HepG2 (cell line): ENCODE data around the gene MED9. TPM values are rescaled to one million over a fixed set of nuclear protein-coding genes. Genes with fewer than 3 reads are reported as not detected.

Experiments used
- GZF1 ChIP-seq: sonication (generic); formaldehyde crosslinking; IDR thresholded peaks from 2 replicates; pipeline ENCODE4 v1.5.1; 2020; ENCODE audit warnings: mild to moderate bottlenecking, missing genetic modification reagents
- SRSF9 ChIP-seq: fragments of 200-400 bp; formaldehyde crosslinking; IDR thresholded peaks from 2 replicates; pipeline ENCODE4 v1.6.1; 2018; ENCODE audit warnings: borderline replicate concordance, mild to moderate bottlenecking, low read depth, low read length; ENCODE audit not compliant: insufficient read depth, poor library complexity, severe bottlenecking
- ZNF10 ChIP-seq: sonication (generic); formaldehyde crosslinking; IDR thresholded peaks from 2 replicates; pipeline ENCODE4 v1.4.0; 2020; ENCODE audit warnings: mild to moderate bottlenecking, low read depth, missing genetic modification reagents, borderline replicate concordance
- ZNF234 ChIP-seq: sonication (generic); formaldehyde crosslinking; conservative IDR thresholded peaks from 2 replicates; pipeline ENCODE4 v1.5.1; 2020; ENCODE audit warnings: mild to moderate bottlenecking, missing genetic modification reagents
- ZNF564 ChIP-seq: sonication (generic); formaldehyde crosslinking; IDR thresholded peaks from 2 replicates; pipeline ENCODE4 v1.8.1; 2023; ENCODE audit warnings: mild to moderate bottlenecking, missing genetic modification reagents
- ZSCAN20 ChIP-seq: sonication (generic); formaldehyde crosslinking; IDR thresholded peaks from 2 replicates; pipeline ENCODE4 v1.4.0; 2020; ENCODE audit warnings: missing genetic modification reagents, mild to moderate bottlenecking, borderline replicate concordance
- polyA plus RNA-seq, 8 experiments: library from polyadenylated mRNA; depleted of rRNA in 3 of 8; stranded (reverse) in 7 of 8; unstranded in 1 of 8; fragments of >200 nt; fragmentation: Illumina TruSeq in 4 of 8; extraction: Trizol in 4 of 8; gene quantifications; 2 replicates each; pipeline versions ENCODE4 v1.2.1 to v1.2.3, GENCODE V29; 2011 to 2016; ENCODE audit warnings: low read depth in 4 of 8, missing spikeins in 1 of 8, mixed read lengths in 1 of 8; ENCODE audit not compliant: insufficient read depth in 1 of 8
- total RNA-seq, 5 experiments: library from RNA; depleted of rRNA; stranded (reverse); fragments of >200 nt; fragmentation: Illumina TruSeq; extraction: Trizol; gene quantifications; 2 replicates each; pipeline ENCODE4 v1.2.3, GENCODE V29; 2016; ENCODE audit warnings: low read depth in 1 of 5
- TF ChIP-seq, protein P1 (sequence below): IDR thresholded peaks from 2 replicates; pipeline ENCODE4 v1.6.1; 2018; ENCODE audit warnings: missing genetic modification reagents, mild to moderate bottlenecking, missing compliant biosample characterization
- TF ChIP-seq, protein P2 (sequence below): IDR thresholded peaks from 2 replicates; pipeline ENCODE4 v1.4.0; 2020; ENCODE audit warnings: mild to moderate bottlenecking, missing genetic modification reagents
- TF ChIP-seq, protein P3 (sequence below): sonication (generic); formaldehyde crosslinking; IDR thresholded peaks from 2 replicates; pipeline ENCODE4 v1.4.0; 2020; ENCODE audit warnings: mild to moderate bottlenecking, missing genetic modification reagents
- TF ChIP-seq, protein P4 (sequence below): IDR thresholded peaks from 2 replicates; pipeline ENCODE4 v1.6.1; 2016; ENCODE audit warnings: missing genetic modification reagents, missing compliant biosample characterization
- TF ChIP-seq, protein P5 (sequence below): sonication (generic); formaldehyde crosslinking; IDR thresholded peaks from 2 replicates; pipeline ENCODE4 v1.4.0; 2020; ENCODE audit warnings: missing genetic modification reagents, borderline replicate concordance
- TF ChIP-seq, protein P6 (sequence below): sonication (generic); formaldehyde crosslinking; IDR thresholded peaks from 2 replicates; pipeline ENCODE4 v1.5.0; 2020; ENCODE audit warnings: missing genetic modification reagents
- TF ChIP-seq, protein P7 (sequence below): sonication (generic); formaldehyde crosslinking; IDR thresholded peaks from 2 replicates; pipeline ENCODE4 v1.9.0; 2021; ENCODE audit warnings: missing genetic modification reagents, mild to moderate bottlenecking, borderline replicate concordance

The MED9 gene
- total and polyA plus RNA-seq, 2 of the 13 experiments (the other 11 are each of a cell fraction or from before 2014, with no cell fraction given), result 11.9 to 15.1 TPM

DNA sequence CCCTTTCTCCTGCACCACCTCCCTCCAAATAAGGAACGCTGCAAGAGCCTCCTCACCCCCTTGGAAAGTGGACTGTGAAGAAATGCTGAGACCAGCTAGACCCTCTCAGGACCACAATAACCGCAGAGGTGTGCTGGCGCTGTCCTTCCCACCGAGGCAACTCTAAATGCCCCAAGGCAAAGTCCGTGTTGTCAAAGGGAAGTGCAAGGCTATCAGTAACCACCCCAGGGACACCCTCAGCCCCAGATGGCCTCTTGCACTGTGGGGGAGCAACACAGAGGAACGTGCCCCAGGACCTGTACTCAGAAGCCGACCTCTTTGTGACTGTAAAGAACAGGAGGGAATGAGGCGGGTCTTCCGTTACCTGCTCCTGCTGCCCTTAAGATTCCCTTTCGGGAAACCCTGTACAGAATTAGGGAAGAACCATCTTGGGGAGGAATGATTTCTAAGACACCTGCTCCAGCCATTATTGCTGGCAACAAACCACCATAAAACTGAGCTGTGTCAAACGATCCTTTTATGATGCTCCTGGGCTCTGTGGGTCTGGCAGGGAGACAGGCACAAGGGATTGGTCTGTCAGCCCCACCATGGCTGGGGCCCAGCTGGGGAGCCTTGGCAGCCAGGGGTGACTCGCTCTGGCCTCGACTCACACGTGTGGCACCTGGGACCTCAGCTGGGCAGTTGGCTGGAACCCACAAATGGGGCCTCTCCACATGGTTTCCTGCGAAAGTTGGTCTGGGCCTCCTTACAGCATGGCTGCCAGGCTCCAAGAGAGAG, 14.6 kb upstream of the MED9 start (continued):
- TF ChIP-seq, protein P1, sequence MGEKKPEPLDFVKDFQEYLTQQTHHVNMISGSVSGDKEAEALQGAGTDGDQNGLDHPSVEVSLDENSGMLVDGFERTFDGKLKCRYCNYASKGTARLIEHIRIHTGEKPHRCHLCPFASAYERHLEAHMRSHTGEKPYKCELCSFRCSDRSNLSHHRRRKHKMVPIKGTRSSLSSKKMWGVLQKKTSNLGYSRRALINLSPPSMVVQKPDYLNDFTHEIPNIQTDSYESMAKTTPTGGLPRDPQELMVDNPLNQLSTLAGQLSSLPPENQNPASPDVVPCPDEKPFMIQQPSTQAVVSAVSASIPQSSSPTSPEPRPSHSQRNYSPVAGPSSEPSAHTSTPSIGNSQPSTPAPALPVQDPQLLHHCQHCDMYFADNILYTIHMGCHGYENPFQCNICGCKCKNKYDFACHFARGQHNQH (CRISPR knock-in tag), result no peak
- TF ChIP-seq ZSCAN20 (CRISPR knock-in tag) (no peak), GZF1 (CRISPR knock-in tag) (no peak), SRSF9 (no peak), ZNF10 (CRISPR knock-in tag) (no peak), ZNF234 (CRISPR knock-in tag) (no peak), ZNF564 (CRISPR knock-in tag) (no peak)
- TF ChIP-seq, protein P2, sequence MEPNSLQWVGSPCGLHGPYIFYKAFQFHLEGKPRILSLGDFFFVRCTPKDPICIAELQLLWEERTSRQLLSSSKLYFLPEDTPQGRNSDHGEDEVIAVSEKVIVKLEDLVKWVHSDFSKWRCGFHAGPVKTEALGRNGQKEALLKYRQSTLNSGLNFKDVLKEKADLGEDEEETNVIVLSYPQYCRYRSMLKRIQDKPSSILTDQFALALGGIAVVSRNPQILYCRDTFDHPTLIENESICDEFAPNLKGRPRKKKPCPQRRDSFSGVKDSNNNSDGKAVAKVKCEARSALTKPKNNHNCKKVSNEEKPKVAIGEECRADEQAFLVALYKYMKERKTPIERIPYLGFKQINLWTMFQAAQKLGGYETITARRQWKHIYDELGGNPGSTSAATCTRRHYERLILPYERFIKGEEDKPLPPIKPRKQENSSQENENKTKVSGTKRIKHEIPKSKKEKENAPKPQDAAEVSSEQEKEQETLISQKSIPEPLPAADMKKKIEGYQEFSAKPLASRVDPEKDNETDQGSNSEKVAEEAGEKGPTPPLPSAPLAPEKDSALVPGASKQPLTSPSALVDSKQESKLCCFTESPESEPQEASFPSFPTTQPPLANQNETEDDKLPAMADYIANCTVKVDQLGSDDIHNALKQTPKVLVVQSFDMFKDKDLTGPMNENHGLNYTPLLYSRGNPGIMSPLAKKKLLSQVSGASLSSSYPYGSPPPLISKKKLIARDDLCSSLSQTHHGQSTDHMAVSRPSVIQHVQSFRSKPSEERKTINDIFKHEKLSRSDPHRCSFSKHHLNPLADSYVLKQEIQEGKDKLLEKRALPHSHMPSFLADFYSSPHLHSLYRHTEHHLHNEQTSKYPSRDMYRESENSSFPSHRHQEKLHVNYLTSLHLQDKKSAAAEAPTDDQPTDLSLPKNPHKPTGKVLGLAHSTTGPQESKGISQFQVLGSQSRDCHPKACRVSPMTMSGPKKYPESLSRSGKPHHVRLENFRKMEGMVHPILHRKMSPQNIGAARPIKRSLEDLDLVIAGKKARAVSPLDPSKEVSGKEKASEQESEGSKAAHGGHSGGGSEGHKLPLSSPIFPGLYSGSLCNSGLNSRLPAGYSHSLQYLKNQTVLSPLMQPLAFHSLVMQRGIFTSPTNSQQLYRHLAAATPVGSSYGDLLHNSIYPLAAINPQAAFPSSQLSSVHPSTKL (CRISPR knock-in tag), result peak; percentile 74
- TF ChIP-seq, protein P3, sequence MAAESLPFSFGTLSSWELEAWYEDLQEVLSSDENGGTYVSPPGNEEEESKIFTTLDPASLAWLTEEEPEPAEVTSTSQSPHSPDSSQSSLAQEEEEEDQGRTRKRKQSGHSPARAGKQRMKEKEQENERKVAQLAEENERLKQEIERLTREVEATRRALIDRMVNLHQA (CRISPR knock-in tag), result no peak
- TF ChIP-seq, protein P4, sequence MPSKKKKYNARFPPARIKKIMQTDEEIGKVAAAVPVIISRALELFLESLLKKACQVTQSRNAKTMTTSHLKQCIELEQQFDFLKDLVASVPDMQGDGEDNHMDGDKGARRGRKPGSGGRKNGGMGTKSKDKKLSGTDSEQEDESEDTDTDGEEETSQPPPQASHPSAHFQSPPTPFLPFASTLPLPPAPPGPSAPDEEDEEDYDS (CRISPR knock-in tag), result peak; percentile 58; the same call in 1 of the 2 replicates
- TF ChIP-seq, protein P5, sequence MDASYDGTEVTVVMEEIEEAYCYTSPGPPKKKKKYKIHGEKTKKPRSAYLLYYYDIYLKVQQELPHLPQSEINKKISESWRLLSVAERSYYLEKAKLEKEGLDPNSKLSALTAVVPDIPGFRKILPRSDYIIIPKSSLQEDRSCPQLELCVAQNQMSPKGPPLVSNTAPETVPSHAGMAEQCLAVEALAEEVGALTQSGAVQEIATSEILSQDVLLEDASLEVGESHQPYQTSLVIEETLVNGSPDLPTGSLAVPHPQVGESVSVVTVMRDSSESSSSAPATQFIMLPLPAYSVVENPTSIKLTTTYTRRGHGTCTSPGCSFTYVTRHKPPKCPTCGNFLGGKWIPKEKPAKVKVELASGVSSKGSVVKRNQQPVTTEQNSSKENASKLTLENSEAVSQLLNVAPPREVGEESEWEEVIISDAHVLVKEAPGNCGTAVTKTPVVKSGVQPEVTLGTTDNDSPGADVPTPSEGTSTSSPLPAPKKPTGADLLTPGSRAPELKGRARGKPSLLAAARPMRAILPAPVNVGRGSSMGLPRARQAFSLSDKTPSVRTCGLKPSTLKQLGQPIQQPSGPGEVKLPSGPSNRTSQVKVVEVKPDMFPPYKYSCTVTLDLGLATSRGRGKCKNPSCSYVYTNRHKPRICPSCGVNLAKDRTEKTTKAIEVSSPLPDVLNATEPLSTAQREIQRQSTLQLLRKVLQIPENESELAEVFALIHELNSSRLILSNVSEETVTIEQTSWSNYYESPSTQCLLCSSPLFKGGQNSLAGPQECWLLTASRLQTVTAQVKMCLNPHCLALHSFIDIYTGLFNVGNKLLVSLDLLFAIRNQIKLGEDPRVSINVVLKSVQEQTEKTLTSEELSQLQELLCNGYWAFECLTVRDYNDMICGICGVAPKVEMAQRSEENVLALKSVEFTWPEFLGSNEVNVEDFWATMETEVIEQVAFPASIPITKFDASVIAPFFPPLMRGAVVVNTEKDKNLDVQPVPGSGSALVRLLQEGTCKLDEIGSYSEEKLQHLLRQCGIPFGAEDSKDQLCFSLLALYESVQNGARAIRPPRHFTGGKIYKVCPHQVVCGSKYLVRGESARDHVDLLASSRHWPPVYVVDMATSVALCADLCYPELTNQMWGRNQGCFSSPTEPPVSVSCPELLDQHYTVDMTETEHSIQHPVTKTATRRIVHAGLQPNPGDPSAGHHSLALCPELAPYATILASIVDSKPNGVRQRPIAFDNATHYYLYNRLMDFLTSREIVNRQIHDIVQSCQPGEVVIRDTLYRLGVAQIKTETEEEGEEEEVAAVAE, result peak; percentile 52; the same call in 1 of the 2 replicates
- TF ChIP-seq, protein P6, sequence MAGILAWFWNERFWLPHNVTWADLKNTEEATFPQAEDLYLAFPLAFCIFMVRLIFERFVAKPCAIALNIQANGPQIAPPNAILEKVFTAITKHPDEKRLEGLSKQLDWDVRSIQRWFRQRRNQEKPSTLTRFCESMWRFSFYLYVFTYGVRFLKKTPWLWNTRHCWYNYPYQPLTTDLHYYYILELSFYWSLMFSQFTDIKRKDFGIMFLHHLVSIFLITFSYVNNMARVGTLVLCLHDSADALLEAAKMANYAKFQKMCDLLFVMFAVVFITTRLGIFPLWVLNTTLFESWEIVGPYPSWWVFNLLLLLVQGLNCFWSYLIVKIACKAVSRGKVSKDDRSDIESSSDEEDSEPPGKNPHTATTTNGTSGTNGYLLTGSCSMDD (CRISPR knock-in tag), result no peak
- TF ChIP-seq, protein P7, sequence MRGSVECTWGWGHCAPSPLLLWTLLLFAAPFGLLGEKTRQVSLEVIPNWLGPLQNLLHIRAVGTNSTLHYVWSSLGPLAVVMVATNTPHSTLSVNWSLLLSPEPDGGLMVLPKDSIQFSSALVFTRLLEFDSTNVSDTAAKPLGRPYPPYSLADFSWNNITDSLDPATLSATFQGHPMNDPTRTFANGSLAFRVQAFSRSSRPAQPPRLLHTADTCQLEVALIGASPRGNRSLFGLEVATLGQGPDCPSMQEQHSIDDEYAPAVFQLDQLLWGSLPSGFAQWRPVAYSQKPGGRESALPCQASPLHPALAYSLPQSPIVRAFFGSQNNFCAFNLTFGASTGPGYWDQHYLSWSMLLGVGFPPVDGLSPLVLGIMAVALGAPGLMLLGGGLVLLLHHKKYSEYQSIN (CRISPR knock-in tag), result no peak
